GM18517 (cell line): ENCODE measurements around the gene TBC1D22A.

Experiments
- ATAC-seq: cut with Tn5 transposase; IDR thresholded peaks from one replicate; pipeline ENCODE4 v1.9.1; 2021; ENCODE audit warnings: mild to moderate bottlenecking, moderate library complexity; ENCODE audit not compliant: unreplicated experiment

TBC1D22A gene

DNA sequence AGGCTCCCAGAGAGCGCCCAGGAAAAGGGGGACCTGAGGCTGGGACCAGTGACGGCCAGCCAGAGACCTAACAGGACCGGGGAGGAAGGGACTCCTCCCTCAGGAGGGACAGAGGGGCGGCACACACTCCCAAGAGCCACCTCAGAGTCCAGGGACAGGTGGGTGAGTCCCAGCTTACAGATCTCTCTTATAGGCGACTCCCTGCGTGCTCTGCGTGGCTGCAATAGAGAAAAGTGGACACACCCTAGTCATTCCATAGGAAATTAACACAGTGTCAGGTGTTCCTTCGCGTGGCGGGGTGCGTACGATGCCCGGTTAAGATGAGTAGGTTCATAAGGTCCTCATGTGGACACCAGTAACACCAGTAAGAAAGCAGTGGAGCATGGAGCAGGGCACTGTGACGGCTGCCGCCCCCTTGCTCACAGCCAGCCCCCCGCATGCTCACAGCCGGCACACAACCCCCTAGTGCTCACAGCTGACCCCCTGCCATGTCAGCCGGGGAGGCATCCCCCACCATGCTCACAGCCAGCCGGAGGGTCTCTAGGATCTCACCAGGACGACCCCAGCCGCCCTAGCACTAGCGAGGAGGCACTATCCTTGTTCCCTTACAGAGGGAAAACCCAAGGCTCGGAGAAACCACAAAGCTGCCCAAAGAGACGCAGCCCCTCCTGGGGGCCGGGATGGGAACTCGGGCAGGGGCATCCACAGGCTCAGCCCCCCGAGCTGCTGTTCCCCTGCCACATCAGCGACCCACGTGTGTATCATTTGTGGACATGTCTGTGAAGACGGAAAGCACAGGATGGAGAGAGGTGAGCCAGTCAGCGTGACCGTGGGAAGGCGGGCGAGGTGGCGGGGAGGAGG lies 426.8 kb downstream of the TBC1D22A start:
- no peak for ATAC-seq

DNA sequence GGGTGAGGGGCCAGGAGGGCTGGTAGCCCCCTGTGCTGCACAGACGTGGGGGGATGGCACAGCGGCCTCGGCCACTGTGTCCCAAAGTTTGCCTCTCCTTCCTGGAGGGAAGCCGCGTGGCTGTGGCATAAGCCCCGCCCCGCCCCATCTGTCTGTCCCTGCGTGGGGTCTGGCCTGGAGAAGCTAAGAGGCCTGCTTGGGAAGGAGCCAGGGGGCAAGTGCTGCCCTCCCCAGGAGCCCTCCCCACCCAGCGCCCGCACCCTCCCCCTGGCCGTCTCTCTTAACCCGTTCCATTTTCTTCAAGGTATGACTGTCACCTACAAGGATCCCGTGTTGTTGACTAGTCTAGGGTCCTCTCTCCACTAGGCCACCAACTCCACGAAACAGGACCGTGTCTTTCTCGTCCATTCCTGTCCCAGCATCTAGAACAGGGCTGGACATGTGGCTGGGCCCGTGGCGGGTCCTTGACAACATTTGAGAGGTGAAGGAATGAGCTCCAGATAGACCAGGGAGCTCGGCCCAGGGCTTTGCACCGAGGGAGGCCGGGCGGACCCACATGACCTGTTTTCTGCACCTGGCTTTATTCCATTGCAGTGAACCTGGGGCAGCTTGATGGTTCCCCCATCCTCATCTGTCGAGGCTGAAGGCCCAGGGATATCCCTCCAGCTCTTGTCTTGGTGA lies 428.0 kb downstream of the TBC1D22A start:
- no peak for ATAC-seq

DNA sequence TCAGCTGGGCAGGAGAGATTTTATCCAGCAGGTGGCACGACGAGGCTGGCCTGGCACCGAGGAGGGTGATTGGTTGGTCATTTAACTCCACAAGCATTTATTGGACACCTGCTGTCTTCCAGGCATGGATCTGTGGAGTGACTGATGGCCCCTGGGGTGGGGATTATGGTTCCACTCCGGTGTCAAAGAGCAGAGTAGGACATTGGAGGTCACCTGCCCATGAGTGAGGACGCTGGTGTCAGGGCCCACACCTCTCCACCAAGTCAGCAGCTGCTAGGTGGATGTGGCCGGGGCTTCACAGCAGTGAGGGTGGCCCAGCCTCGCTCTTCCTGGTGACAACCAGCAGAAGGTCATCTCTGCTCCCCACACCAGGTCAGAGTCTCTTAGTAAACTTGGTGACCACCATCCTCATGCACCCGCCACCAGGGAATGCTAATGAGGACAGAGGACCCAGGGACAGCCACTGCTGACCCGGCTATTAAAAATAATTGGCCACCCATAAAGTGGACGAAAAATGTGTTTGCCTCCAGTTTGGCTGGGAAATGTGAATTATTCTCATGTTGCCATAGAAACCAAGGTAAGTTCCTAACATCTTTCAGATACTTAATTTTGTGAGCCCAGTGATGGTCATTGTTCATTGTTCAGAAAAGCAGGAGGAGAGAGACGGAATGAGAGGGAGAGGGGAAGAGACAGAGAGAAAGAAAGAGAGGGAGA lies 428.7 kb downstream of the TBC1D22A start:
- no peak for ATAC-seq

DNA sequence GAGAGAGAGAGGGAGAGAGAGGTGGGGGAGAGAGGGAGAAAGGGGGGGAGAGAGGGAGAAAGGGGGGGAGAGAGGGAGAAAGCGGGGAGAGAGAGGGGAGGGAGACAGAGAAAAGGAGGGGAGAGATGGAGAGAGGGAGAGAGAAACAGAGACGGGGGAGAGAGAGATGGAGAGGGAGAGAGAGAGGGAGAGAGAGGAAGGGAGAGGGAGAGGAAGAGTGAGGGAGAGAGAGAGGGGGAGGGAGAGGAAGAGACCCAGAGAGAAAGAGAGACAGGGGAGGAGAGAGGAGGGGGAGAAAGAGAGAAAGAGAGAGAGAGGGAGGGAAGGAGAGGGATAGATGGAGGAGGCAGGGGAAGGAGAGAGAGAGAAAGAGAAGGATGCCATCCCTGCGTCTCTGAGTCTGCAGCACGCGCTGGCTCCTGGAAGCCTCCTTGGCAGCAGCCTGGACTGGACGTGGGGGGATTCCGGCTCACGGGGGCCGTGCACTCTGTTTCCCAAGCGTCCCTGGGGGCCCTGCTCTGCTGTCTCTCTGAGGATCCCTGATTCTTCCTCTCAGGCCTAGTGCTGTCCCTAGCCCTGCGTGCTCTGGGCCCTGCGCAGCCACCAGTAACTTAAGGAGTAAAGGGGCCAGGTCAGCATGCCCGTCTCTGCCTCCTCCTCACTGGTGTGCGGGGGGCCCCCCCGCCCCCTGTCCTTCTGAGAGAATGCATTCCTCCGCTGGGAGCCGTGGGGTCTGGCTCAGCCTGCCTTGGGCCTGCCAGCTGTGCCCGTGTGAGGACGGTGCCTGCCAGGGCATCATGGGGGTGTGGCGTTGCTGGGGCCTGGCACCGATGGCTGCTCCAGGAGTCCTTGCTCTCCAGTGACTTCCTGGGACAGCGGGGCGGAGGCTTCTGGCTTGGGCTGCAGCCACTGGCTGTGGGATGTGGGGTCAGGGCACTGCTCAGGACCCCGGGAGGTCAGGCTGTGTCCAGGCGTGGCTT lies 429.5 kb downstream of the TBC1D22A start:
- no peak for ATAC-seq

DNA sequence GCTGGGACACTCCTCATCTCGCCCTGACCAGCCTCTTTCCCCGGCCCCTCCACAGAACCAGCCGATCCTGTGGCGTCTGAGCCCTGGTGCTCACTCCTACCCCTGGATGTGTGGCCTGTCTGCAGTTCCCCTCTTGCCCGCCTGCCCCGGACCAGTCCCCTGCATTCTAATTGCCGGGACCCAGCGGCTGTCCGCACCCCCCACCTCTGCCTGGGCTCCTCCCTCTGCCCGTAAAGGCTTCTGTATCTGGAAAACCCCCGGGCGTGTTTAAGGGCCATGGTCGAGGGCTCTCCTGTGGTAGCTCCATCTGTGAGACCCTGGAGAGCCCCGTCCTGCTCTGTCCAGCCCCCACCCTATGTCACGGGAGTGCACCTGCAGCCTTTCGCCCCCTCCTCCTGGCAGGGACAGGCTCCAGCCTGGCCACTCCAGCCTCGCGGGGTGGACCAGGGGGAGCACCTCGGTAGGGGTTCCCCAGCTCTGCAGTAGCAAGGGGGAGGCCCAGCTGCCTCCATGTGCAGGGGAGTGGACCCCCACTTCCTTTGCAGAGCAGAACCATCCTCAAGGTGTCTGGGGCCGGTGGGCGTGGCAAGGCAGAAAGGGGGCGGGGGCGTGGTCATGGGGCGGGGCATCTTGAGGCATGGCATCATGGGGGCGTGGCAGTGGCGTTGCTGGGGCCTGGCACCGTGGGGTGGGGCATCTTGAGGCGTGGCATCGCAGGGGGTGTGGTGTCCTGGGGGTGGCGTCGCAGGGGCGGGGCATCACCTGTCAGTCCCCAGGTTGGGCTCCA lies 430.4 kb downstream of the TBC1D22A start:
- ATAC-seq, result no peak

DNA sequence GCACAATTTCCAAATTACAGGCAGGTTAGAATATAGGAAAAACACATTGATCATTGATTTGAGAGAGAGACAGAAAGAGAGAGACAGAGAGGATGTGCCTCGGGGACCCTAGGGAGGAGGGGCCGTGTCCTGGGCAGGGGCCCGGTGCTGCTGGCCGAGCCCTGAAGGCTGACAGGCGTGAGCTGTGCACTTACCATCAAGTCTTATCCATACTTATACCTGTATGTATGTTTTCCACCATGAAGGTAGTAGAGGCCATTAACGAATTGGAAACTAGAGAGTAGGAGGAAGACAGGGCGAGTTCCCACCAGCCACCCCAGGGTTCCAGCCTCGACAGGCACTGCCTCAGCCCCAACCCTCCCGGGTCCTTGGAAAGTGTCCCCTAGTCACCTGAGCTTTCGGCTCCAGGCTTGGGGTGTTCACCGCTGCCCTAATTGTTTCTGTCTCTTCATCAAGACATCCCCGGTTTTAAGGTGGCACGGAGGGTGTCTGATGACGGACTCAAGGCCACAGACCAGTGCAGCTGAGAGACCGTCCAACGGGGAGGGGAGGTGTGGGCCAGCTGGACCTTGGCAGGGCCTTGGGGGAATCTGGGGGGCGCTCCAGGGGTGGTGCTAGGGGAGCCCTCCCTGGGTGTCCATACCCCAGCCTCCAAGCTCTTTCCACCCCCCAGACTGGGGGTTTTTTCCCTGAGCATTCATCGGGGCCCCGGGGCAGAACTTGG lies 431.3 kb downstream of the TBC1D22A start:
- ATAC-seq, result no peak

DNA sequence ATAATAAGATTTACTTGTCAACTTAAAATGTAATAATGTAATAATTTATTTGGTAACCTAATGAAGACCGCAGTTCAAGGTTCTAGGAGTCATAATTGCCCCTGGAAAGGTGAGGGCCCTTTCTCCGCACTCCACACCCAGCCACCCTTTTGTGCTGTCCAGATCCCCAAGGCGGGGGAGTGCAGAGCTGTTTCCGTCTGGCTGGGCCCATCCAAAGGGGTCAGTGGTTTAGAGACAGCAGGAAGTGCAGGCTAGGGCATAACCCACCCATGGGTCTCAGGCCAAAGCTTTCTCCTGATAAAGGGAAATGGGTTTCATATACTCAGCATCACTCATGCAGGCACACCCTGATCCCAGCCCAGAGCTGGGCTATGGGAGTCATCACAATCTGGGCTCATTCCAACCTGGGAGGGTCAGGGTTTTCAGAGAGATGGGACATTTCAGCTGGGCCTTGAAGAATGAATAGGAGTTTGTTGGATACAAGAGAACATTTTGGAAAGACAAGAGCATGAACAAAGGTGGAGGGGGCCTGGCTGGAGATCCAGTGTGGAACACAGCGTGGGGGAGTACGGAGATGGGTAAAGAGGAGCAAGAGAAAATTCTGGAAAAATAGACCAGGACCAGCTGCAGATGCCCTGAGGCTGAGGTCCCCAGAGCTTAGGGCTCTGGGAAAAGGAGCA lies 432.2 kb downstream of the TBC1D22A start:
- ATAC-seq, result no peak

DNA sequence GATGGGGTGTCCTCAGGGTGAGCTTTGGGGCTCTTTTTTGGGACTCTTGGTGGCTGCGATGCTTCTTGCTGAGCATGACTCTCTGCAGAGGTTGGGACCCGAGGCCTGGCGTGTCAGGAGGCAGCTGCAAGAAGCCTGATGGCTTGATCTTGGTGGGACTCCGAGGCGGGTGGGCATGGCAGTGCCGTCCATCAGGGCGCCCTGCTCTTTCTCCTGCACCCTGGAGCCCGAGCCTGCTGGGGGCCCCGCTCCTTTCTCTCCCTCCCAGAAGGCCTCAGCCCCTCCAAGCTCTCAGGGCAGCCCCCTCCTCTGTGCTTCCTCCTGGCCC lies 432.7 kb downstream of the TBC1D22A start:
- ATAC-seq, result no peak

DNA sequence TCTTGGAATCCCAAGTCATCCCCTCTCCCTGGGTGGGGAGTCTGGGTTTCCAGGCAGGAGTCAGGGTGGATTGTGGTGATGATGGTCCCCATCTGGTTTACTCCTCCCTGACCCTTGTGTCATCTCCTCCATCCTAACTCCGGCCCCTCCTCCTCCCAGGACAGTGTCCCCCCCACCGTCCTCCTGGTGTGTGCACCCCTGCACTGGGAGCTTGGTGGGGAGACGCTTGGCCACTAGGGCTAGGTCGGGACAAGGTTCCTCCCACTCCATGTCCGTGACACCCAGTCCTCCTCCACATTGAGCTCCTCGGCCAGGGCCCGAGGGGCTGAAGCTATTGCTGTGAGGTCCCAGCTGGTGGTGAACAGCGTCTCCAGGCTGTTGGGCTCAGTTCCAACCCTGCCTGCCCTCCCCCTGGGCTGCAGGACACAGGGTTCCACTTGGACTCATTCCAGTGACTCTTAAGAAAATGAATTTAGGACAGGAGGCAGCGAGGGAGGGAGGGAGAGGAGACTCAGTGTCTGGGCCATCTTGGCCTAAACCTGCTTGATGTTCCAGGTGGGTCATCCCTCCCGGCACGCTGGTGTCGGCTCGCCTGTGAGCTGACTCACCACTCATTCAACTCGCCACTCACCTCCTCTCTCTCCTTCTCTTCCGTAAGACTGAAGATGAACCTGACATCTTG lies 433.2 kb downstream of the TBC1D22A start:
- ATAC-seq, result no peak

DNA sequence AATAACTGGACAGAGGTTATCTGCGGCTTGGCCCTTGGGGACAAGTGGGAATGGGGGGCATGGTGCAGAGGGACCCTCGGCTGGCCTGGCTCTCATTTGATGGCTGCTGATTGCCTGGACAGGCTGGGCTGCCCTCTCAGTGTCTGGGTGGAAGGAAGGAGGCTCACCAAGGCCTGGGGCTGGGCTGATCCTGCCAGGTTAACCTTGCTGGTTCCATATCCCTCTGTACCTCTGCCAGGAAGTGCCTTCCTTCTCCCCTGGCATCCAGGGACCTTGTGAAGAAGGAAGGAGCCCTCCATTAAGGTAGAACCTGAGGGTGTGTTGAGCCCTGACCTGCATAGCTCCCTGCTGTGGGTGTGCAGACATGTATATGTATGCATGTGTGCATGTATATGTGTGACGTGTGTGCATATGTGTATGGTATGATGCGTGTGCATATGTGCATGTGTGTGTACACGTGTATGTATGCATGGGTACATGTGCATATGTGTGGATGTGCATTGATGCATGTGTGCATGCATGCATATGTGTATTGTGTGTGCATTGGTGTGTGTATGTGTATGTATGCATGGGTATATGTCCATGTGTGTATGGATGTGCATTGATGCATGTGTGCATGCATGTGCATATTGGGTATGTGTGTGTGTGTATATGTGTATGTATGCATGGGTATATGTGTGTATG lies 433.9 kb downstream of the TBC1D22A start:
- no peak for ATAC-seq

DNA sequence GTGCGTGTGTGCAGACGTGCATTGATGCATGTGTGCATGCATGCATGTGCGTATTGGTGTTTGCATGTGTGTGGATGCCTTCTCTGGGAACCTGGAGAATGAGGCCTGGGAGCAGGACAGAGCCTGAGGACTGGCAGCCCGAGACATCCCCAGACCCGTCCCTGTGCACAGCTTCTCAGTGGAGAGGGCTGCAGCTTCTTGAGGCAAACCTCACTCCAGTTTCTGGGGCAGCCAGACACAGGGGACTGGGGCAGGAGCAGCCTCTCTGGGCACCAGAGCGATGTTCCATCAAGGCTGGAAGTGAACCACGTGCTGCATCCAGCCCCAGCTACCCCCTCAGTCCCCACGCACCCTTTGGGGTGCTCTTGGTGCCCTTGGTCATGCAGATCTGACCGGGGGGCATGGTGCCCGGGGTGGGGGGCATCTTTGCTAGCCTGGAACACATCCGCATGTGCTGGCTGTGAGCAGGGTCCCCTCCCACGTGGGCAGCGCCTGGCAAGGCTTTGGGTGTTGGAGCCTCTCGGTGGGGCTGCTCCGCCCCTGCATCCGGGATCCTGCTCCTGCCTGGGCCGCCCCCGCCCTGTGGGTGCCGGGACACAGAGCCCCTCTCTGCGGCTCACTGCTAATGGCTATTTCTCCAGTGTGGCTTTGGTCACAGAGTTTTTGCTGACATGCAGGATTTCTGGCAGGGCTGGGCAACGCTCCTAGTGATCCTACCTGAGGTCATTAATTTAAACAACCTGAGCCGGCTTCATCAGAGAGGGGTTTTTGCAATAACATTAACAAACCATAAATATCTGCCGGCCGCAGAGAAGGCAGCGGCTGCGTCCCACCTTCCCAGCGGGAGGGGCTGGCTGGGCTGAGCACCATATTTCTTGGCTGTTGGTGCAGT lies 434.7 kb downstream of the TBC1D22A start:
- no peak for ATAC-seq

DNA sequence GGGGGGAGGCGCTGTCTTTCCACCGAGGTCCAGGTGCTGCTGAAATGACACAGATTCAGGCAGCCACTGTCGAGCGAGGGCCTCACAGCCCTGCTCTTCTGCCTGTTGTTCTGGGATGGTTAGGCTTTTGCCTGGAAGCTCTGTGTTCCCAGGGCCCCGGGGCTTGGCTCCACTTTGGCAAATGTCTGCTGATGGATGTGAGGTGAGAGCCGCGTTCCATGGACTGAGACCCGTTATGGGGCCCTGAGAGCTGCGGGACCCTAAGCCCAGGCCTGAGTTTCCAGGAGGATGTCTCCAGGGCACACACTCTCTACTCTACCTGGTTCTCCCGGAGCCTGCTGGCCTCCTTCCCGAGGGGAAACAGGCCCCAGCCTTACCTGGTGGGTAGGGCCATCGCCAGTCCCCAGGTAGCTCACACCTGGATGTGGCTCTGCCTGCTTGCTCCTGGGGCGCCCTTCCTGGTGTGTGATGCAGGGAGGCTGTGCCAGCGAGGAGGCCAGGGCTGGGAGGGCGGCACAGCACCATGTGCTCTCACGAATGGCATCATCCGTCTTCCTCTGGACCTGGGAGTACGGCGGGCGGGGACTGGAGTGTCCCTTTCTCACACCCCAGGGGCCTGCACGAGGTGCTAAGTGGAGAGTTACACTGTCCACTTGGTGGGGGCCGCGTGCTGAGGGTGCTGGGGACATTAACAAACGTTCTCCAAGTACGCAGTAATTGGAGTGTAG lies 435.5 kb downstream of the TBC1D22A start:
- no peak for ATAC-seq

DNA sequence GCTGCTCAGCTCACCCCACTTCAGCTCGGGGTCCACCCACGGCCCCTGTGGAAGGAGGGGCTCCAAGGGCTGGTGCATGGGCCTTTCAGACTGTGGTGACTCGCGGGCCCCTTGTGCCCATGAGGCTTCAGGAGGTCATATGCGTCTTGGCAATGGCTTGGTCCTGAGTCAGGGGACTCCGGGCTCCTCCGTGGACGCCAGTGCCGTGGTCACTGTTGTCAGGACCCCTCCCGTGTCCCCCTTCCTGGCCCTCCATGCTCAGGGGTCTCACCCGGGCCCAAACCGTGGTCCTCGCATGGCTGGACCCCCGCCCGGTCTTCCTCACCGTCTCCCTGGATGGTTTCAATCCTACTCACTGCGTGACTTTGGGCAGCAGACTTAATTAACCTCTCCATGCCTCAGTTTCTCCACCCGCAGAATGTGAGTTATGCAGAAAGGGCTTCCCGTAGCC lies 436.4 kb downstream of the TBC1D22A start:
- ATAC-seq, result no peak

DNA sequence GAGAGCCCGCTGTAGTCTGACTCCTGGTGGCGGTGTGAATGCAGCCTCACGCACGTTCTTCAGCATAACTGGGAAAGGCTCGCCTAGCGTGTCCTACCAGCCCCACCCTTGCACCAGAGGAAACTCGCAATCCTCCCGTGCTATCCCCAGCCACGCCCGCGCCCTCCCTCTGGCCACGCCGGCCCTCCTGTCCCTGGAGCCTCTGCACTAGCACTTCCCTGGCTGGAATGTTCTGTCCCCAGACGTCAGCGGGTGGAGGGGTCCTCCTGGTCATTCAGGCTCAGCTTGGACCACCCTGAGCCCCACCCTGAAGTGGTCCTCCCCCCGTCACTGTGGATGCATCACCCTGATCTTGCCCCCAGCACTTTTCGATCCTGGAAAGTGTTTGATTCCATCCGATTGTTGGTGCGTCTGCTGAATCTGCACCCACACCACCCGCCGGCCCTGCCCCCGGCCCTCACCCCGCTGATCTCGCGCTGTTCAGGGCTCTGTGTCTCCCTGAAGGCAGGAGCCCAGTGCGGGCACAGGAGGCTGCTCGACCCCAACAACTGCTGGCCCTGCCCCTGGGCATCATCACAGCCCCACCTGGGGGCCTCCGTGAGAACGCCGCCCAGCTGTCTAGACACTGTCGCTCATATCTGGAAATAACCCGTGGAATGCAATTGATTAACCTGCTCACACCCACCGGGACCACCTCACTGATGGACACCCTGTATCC lies 437.0 kb downstream of the TBC1D22A start:
- no peak for ATAC-seq

DNA sequence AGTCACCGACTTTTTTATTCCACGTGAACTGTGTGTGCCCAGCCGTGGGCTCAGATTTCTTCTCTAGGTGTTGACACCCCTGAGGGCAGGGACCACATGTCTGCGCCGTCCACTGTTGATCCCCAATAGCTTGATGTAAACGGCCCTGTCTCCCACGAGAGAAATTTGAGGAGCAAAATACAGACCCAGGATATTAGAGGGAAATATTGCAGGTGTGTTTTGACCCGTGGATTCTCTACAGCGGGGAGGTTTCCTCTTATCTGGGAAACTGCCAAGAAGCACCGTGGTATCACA lies 437.5 kb downstream of the TBC1D22A start:
- no peak for ATAC-seq
